ENCODE results near the gene BLOC1S1.

BLOC1S1 gene

DNA sequence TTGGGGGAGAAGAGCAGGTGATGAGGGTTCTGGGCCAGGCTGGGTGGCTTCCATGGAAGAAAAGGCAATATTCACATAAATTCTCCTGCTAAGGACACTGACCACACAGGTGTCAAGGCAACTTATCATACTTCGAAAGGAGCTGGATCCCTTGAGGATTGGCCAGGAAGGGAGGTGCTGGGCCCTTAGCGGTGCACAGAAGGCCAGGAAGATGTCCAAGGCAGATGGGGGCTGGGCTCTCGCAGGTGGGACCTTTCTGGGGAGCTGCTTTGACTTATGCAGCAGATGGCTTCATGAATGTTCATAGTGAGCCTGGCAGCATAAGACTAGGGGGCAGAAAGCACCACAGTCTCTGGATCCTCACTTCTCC, 9.1 kb downstream of the BLOC1S1 start:
- no peak for DNase-seq (ENCODE audit: low read depth, low spot score)
- no peak overlapping the region for H3K4me3 ChIP-seq (ENCODE audit: low read depth, low read length)
- TF ChIP-seq CTCF (IDR thresholded peaks at IDR 0.05; ENCODE audit: low read depth, low read length): no peak
- in situ Hi-C loops (cut with HindIII; ENCODE audit: low sequenced_read_pairs): no loop called here

GRCh38 chr12:55725556-55725955, 9.7 kb downstream of the BLOC1S1 start:
- DNase-seq (ENCODE audit: low read depth, low spot score): no peak
- no peak for TF ChIP-seq CTCF (IDR thresholded peaks at IDR 0.05; ENCODE audit: low read depth, low read length)
- no peak overlapping the region for H3K4me3 ChIP-seq (ENCODE audit: low read depth, low read length)
- in situ Hi-C loops (cut with HindIII; ENCODE audit: low sequenced_read_pairs): no loop called here

DNA sequence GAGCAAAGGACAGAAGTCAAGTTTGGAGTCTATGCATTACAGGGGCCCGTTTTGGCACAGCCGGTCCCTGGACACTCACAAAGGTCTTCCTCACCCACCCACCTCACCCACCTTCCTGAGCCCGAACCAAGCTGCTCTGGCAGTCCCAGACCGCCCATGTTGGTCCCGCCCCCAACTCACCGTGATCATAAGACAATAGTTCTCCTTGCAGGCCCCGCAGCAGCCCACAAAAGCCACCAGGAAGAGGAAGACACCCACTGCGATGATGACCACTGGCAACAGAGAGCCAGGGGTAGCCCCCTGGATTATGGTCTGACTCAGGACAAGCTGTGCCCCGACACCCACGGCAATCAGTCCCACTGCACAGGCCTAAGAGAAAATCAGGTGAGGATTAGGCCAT, 11.1 kb downstream of the BLOC1S1 start:
- H3K4me3 ChIP-seq (ENCODE audit: low read depth, low read length): peak overlapping the region; percentile 83
- no peak for TF ChIP-seq CTCF (IDR thresholded peaks at IDR 0.05; ENCODE audit: low read depth, low read length)
- DNase-seq (ENCODE audit: low read depth, low spot score): no peak
- in situ Hi-C loops (cut with HindIII; ENCODE audit: low sequenced_read_pairs): no loop called here

DNA sequence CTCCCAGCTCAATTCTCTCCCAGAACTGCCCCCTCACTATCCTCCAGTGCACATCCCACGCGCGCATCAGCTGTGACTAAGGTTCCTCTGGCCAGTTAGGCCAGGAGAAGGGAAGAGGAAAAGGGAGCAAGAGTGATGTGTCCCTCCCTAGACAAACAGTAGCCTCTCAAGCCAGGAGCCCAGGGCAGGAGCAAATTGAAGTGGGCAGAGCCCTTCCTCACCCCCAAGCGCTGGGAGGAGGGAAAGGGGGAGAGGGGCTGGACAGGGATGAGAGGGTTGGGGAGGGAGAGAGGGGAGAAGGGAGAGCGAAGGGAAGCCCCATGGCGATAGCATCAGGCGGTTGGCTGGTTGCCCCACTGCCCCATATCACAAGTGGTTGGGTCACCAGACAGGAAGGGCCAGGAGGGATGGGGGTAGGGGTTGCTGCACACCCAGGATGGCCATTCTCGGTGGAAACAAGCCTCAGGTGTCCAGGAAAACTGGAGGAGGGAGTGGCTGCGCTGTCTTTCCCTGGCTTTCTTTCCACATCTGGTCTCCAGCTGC, 11.9 kb downstream of the BLOC1S1 start:
- H3K4me3 ChIP-seq (ENCODE audit: low read depth, low read length): peak overlapping the region; percentile 83
- in situ Hi-C loops (cut with HindIII; ENCODE audit: low sequenced_read_pairs): no loop called here
- no peak for DNase-seq (ENCODE audit: low read depth, low spot score)
- TF ChIP-seq CTCF (IDR thresholded peaks at IDR 0.05; ENCODE audit: low read depth, low read length): no peak

- DNase-seq (ENCODE audit: low read depth, low spot score): peak; percentile 80
- no peak for TF ChIP-seq CTCF (IDR thresholded peaks at IDR 0.05; ENCODE audit: low read depth, low read length)
- in situ Hi-C loops (cut with HindIII; ENCODE audit: low sequenced_read_pairs): no loop called here
- peak overlapping the region; percentile 83 for H3K4me3 ChIP-seq (ENCODE audit: low read depth, low read length)
These were observed 12.5 kb downstream of the BLOC1S1 start for GRCh38 chr12:55728186-55728938.

GRCh38 chr12:55728939-55729818, 13.3 kb downstream of the BLOC1S1 start, which contains the start of gene CD63:
TSS of gene CD63 (minus strand) at chr12:55729009. CDS start at chr12:55728341, 668 bp downstream.
- TF ChIP-seq CTCF (IDR thresholded peaks at IDR 0.05; ENCODE audit: low read depth, low read length): no peak
- peak within 1 kb of the TSS; percentile 83 for H3K4me3 ChIP-seq (ENCODE audit: low read depth, low read length)
- DNase-seq (ENCODE audit: low read depth, low spot score): peak; percentile 96
- in situ Hi-C loops (cut with HindIII; ENCODE audit: low sequenced_read_pairs): no loop called here
